GM21447 (cell line): ENCODE data around the gene GMDS.
A peak's percentile ranks its signal among the peaks of the same experiment; 100 is the strongest.

ENCODE experiments used
- ATAC-seq: cut with Tn5 transposase; IDR thresholded peaks from one replicate; pipeline ENCODE4 v1.9.1; 2021; ENCODE audit not compliant: unreplicated experiment

GMDS gene

GRCh38 chr6:1584996-1585668, 660.3 kb downstream of the GMDS start:
- no peak for ATAC-seq

- ATAC-seq: no peak
Observed at GRCh38 chr6:1584146-1584545, 661.3 kb downstream of the GMDS start.

- ATAC-seq: no peak
Observed at GRCh38 chr6:1581120-1581991, 664.0 kb downstream of the GMDS start.

- no peak for ATAC-seq
Observed at GRCh38 chr6:1580585-1580984, 664.8 kb downstream of the GMDS start.

GRCh38 chr6:1580109-1580508, 665.3 kb downstream of the GMDS start:
- no peak for ATAC-seq

- no peak for ATAC-seq
Observed at GRCh38 chr6:1579096-1579495, 666.3 kb downstream of the GMDS start.

- no peak for ATAC-seq
Observed at GRCh38 chr6:1577896-1578745, 667.3 kb downstream of the GMDS start.

GRCh38 chr6:1577146-1577680, 668.2 kb downstream of the GMDS start:
- ATAC-seq: no peak

GRCh38 chr6:1576711-1577110, 668.7 kb downstream of the GMDS start:
- ATAC-seq: no peak

GRCh38 chr6:1576166-1576565, 669.2 kb downstream of the GMDS start:
- no peak for ATAC-seq

- ATAC-seq: peak; percentile 63
Observed at GRCh38 chr6:1575210-1576041, 670.0 kb downstream of the GMDS start.

GRCh38 chr6:1574890-1575209, 670.6 kb downstream of the GMDS start:
- no peak for ATAC-seq

- ATAC-seq: no peak
Observed at GRCh38 chr6:1574083-1574761, 671.2 kb downstream of the GMDS start.
